ENCODE data around the gene RALGPS2. TPM values are rescaled to one million over a fixed set of nuclear protein-coding genes. Genes with fewer than 3 reads are reported as not detected.

The RALGPS2 gene
- total RNA-seq, 1 donor from 2014 or later, result 7.5 TPM

DNA sequence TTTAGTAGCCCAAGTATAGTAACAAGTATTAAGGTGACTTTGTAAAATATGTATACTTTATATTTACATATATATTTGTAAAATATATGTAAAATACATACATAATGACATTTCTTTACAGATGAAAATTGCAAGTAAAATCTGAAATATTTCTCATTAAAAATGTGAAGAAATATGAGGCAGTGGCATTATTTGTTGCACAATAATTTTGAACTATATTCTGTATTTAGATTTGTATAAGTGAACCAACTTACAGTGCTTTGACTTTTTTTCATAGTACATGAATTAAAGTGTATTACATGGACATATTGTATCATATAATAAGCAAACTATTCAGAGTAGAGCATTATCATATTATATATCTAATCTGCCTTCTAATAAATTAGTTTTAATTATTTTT is 85.5 kb downstream of the RALGPS2 start:
- intact Hi-C loops (cut with micrococcal nuclease), result loop anchor here (5.0 kb wide), 1 partner anchor 192 kb away; no protein-coding TSS in a partner anchor
- Histone ChIP-seq H3K9me3 (replicated peaks) (no peaks in the 10 kb centered on the region), H3K27me3 (ENCODE audit: low read depth) (no peaks in the 10 kb centered on the region), H3K4me1 (peaks cover 16% of the 10 kb centered on the region), H3K36me3 (no peaks in the 10 kb centered on the region), H3K4me3 (no peak overlapping the region), H3K27ac (replicated peaks) (no peak overlapping the region)
- no peak for DNase-seq
- TF ChIP-seq, protein P1, sequence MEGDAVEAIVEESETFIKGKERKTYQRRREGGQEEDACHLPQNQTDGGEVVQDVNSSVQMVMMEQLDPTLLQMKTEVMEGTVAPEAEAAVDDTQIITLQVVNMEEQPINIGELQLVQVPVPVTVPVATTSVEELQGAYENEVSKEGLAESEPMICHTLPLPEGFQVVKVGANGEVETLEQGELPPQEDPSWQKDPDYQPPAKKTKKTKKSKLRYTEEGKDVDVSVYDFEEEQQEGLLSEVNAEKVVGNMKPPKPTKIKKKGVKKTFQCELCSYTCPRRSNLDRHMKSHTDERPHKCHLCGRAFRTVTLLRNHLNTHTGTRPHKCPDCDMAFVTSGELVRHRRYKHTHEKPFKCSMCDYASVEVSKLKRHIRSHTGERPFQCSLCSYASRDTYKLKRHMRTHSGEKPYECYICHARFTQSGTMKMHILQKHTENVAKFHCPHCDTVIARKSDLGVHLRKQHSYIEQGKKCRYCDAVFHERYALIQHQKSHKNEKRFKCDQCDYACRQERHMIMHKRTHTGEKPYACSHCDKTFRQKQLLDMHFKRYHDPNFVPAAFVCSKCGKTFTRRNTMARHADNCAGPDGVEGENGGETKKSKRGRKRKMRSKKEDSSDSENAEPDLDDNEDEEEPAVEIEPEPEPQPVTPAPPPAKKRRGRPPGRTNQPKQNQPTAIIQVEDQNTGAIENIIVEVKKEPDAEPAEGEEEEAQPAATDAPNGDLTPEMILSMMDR (IDR thresholded peaks at IDR 0.05; ENCODE audit: borderline replicate concordance), result no peak

DNA sequence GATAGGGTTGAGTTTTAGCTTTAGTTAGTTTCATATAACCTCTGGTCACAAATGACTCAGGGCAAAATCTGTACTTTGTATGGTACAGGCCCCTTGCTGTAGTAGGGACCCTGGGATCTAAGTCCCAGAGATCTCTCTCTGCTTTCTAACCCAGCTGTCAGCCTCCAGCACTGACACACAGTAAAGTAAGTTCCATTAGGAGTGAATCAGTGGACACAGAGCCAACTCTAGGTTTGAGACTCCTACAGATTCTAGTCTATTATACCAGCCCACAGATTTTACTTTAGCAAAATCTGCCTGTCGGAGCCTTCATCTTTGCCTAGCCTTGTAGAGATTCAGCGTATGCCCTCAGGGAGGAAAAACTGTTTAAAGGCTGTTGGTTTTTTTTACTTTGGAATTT is 93.4 kb downstream of the RALGPS2 start:
- H3K36me3 ChIP-seq, result no peaks in the 10 kb centered on the region
- no peaks in the 10 kb centered on the region for H3K27me3 ChIP-seq (ENCODE audit: low read depth)
- intact Hi-C loops (cut with micrococcal nuclease), result no loop called here
- no peaks in the 10 kb centered on the region for H3K9me3 ChIP-seq (replicated peaks)
- no peak overlapping the region for H3K27ac ChIP-seq (replicated peaks)
- H3K4me3 ChIP-seq, result no peak overlapping the region
- H3K4me1 ChIP-seq, result peaks cover 11% of the 10 kb centered on the region
- no peak for DNase-seq
- TF ChIP-seq, protein P1 (IDR thresholded peaks at IDR 0.05; ENCODE audit: borderline replicate concordance), result no peak

DNA sequence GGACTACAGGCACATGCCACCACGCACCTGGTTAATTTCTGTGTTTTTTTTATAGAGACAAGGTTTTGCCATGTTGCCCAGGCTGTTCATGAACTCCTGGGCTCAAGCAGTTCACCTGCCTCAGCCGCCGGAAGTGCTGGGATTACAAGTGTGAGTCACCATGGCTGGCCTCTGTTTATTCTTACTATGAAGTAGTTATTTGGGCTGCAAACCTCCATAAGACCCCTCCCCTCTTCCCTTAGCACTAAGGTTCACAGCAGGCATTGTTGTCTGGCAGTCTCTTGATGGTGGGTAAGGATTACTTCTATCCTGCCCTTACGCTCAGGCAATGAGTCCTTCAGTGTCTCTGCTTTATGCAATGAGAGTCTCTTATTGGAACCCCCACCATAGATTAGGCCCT is 94.1 kb downstream of the RALGPS2 start:
- Histone ChIP-seq H3K36me3 (no peaks in the 10 kb centered on the region), H3K4me1 (peaks cover 4% of the 10 kb centered on the region), H3K4me3 (no peak overlapping the region), H3K9me3 (replicated peaks) (no peaks in the 10 kb centered on the region), H3K27me3 (ENCODE audit: low read depth) (no peaks in the 10 kb centered on the region), H3K27ac (replicated peaks) (no peak overlapping the region)
- TF ChIP-seq, protein P1 (IDR thresholded peaks at IDR 0.05; ENCODE audit: borderline replicate concordance), result no peak
- no peak for DNase-seq
- intact Hi-C loops (cut with micrococcal nuclease), result no loop called here

DNA sequence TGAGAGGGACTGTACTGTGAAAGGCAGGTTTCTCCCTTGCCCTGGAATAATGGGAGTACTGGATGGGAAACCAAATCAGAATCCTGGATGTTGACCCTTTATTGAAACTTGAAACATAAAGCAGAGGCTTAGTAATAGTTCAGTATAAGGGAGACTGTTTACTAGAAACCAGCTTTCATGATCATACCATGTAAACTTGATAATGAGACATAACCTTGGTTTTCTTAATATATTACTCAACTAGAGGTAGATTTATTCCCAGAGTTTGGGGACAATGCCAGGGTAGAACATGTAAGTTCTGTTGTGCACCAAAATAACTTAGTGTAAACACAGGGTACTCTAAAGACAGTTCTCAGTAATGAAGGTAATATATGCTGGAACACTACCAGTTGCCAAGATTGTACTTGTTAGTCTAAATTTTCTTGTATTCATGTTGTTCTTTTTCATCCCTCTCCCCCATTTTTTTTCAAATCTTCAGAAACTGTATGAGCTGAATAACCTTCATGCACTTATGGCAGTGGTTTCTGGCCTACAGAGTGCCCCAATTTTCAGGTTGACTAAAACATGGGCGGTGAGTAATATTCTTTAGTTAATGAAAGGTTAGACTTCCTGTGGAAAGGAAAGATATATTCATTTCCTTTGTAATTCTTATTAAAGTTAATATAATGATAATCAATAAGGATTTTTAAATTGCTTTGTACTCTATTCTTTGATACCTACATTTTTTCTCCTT is 96.3 kb downstream of the RALGPS2 start:
- no peak overlapping the region for H3K27ac ChIP-seq (replicated peaks)
- no peaks in the 10 kb centered on the region for H3K4me1 ChIP-seq
- peaks cover 2% of the 10 kb centered on the region for H3K9me3 ChIP-seq (replicated peaks)
- no peak for DNase-seq
- H3K36me3 ChIP-seq, result no peaks in the 10 kb centered on the region
- TF ChIP-seq, protein P1 (IDR thresholded peaks at IDR 0.05; ENCODE audit: borderline replicate concordance), result no peak
- H3K27me3 ChIP-seq (ENCODE audit: low read depth), result no peaks in the 10 kb centered on the region
- H3K4me3 ChIP-seq, result no peak overlapping the region
- intact Hi-C loops (cut with micrococcal nuclease), result no loop called here

DNA sequence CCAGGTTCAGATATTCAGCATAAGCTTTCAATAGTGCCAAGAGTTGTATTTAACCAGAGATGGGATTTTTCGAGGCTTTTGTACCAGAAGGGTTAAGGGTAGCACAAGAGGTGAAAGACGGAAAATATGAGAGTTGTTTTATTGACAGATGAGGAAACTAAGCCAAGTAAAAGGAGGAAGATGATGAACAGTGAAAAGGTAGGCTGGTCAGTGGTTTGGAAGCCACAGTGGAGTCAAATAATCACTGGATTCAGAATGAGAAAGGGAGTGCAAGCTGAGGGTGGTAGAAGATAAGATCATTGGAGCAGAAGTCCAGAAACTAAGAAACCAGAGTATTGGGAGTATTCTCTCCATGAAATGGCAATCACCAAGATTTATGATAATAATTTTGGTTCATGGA is 100.1 kb downstream of the RALGPS2 start:
- intact Hi-C loops (cut with micrococcal nuclease), result no loop called here
- TF ChIP-seq, protein P1 (IDR thresholded peaks at IDR 0.05; ENCODE audit: borderline replicate concordance), result no peak
- Histone ChIP-seq H3K4me1 (no peaks in the 10 kb centered on the region), H3K27ac (replicated peaks) (no peak overlapping the region), H3K36me3 (no peaks in the 10 kb centered on the region), H3K4me3 (no peak overlapping the region), H3K27me3 (ENCODE audit: low read depth) (no peaks in the 10 kb centered on the region), H3K9me3 (replicated peaks) (peaks cover 8% of the 10 kb centered on the region)
- no peak for DNase-seq

Data from left ventricle myocardium inferior (tissue), 1 donor.